ENCODE measurements around the gene VPS13D. TPM values are rescaled to one million over a fixed set of nuclear protein-coding genes. Genes with fewer than 3 reads are reported as not detected.

The VPS13D gene
- total RNA-seq, 4 donors from 2014 or later = 42.5 to 103 (median 59.8) TPM

- intact Hi-C loops (cut with DNase I) = no loop called here
- peaks cover 0 to 35% (median 0%) of the 10 kb centered on the region in 3 donors for H3K36me3 ChIP-seq
- no peak for DNase-seq
- H3K9me3 ChIP-seq = no peaks in the 10 kb centered on the region
- no peak overlapping the region for H3K4me3 ChIP-seq
- WGBS, 2 donors = 76 to 79% methylated on average over 8 of the region's 8 CpGs
- H3K4me1 ChIP-seq = peaks cover 9 to 42% (median 19%) of the 10 kb centered on the region in 3 donors
- H3K27me3 ChIP-seq = no peaks in the 10 kb centered on the region
- no peak for TF ChIP-seq POLR2A (IDR thresholded peaks at IDR 0.05)
- TF ChIP-seq CTCF (IDR thresholded peaks at IDR 0.05) = no peak
- no peak overlapping the region for H3K27ac ChIP-seq
These were observed 284.8 kb downstream of the VPS13D start for GRCh38 chr1:12514590-12514989.

- Histone ChIP-seq H3K27me3 (no peaks in the 10 kb centered on the region), H3K36me3 (peaks cover 0 to 28% (median 0%) of the 10 kb centered on the region in 3 donors), H3K4me3 (no peak overlapping the region), H3K27ac (no peak overlapping the region), H3K4me1 (peaks cover 9 to 38% (median 14%) of the 10 kb centered on the region in 3 donors), H3K9me3 (no peaks in the 10 kb centered on the region)
- WGBS, 2 donors = 94 to 98% methylated on average over 4 to 5 of the region's 5 CpGs
- no peak for DNase-seq
- TF ChIP-seq POLR2A (IDR thresholded peaks at IDR 0.05) = no peak
- no peak for TF ChIP-seq CTCF (IDR thresholded peaks at IDR 0.05)
- intact Hi-C loops (cut with DNase I) = no loop called here
These were observed 285.4 kb downstream of the VPS13D start for GRCh38 chr1:12515234-12515633.

- intact Hi-C loops (cut with DNase I) = no loop called here
- DNase-seq = no peak
- no peaks in the 10 kb centered on the region for H3K9me3 ChIP-seq
- WGBS, 2 donors = 92 to 94% methylated on average over 9 to 11 of the region's 13 CpGs
- TF ChIP-seq CTCF (IDR thresholded peaks at IDR 0.05) = no peak
- no peak for TF ChIP-seq POLR2A (IDR thresholded peaks at IDR 0.05)
- no peak overlapping the region for H3K27ac ChIP-seq
- no peak overlapping the region for H3K4me3 ChIP-seq
- peaks cover 0 to 23% (median 4%) of the 10 kb centered on the region in 3 donors for H3K4me1 ChIP-seq
- H3K36me3 ChIP-seq = peaks cover 0 to 13% (median 0%) of the 10 kb centered on the region in 3 donors
- H3K27me3 ChIP-seq = no peaks in the 10 kb centered on the region
These were observed 286.9 kb downstream of the VPS13D start for GRCh38 chr1:12516741-12517140.

GRCh38 chr1:12518931-12519692 lies 289.3 kb downstream of the VPS13D start:
- intact Hi-C loops (cut with DNase I) = no loop called here
- Histone ChIP-seq H3K27ac (peak overlapping the region in 3 of 4 donors; percentile 32 to 65 (median 62)), H3K9me3 (no peaks in the 10 kb centered on the region), H3K4me3 (peak overlapping the region in 2 of 4 donors; percentile 2 to 5), H3K36me3 (no peaks in the 10 kb centered on the region), H3K4me1 (peaks cover 0 to 17% (median 4%) of the 10 kb centered on the region in 3 donors), H3K27me3 (no peaks in the 10 kb centered on the region)
- DNase-seq = no peak
- 28 to 46% methylated on average over 9 to 16 of the region's 21 CpGs for WGBS, 2 donors
- TF ChIP-seq POLR2A (IDR thresholded peaks at IDR 0.05) (no peak), CTCF (IDR thresholded peaks at IDR 0.05) (no peak)

- 82 to 86% methylated on average over 11 of the region's 11 CpGs for WGBS, 2 donors
These were observed 290.0 kb downstream of the VPS13D start for GRCh38 chr1:12519693-12520364.

More at GRCh38 chr1:12519693-12520364, 290.0 kb downstream of the VPS13D start:
- intact Hi-C loops (cut with DNase I) = no loop called here
- Histone ChIP-seq H3K4me1 (peaks cover 0 to 17% (median 4%) of the 10 kb centered on the region in 3 donors), H3K27ac (peak overlapping the region in 3 of 4 donors; percentile 32 to 65 (median 62)), H3K27me3 (no peaks in the 10 kb centered on the region), H3K9me3 (no peaks in the 10 kb centered on the region), H3K36me3 (no peaks in the 10 kb centered on the region), H3K4me3 (no peak overlapping the region)
- TF ChIP-seq POLR2A (IDR thresholded peaks at IDR 0.05) (no peak), CTCF (IDR thresholded peaks at IDR 0.05) (no peak)
- DNase-seq = no peak

Data from esophagus squamous epithelium (tissue), 5 donors.